HepG2 (cell line): ENCODE measurements around the gene DHX34. TPM values are rescaled to one million over a fixed set of nuclear protein-coding genes. Genes with fewer than 3 reads are reported as not detected.
A peak's percentile ranks its signal among the peaks of the same experiment; 100 is the strongest.

ENCODE experiments used
- ATAC-seq: fragments of 200-7000 bp; cut with Tn5 transposase; 3 replicates; pipeline ENCODE4 v1.9.1; 2020; ENCODE audit warnings: mild to moderate bottlenecking, moderate library complexity
- BruUV-seq: library from RNA; stranded (reverse); fragments of 400-500 nt; replicated peaks from 2 replicates; lab custom pipeline; 2021; lab: Mats Ljungman, UMichigan
- CTCF ChIA-PET: fragments of 300-600 bp; formaldehyde crosslinking; extraction: SDS; loops from one replicate; lab custom pipeline; 2021; ENCODE audit warnings: low total read pairs, inconsistent platforms, low intra/inter-chr PET ratio; lab: Yijun Ruan, JAX
- POLR2A ChIA-PET: fragments of 350-600 bp; sonication (Branson Sonifier 250); formaldehyde crosslinking; loops from one replicate; lab custom pipeline; 2020; ENCODE audit warnings: antibody characterized with exemption, inconsistent platforms; lab: Yijun Ruan, JAX
- DNase-seq: peaks from one replicate; pipeline ENCODE4 v3.0.0-alpha.2; 2015; ENCODE audit warnings: low spot score
- FAIRE-seq: peaks from 3 replicates; lab custom pipeline; 2011; peaks lifted over from hg19 to GRCh38; lab: Jason Lieb, UNC
- H2AFZ ChIP-seq: one replicate; pipeline ENCODE4 v1.6.1; 2011; ENCODE audit warnings: low read length, inconsistent platforms
- H3K27ac ChIP-seq: fragments of 300-600 bp; 3 replicates; pipeline ENCODE4 v1.8.0; 2011; ENCODE audit warnings: mixed run types, mild to moderate bottlenecking, mixed read lengths, low read length, inconsistent platforms; ENCODE audit not compliant: insufficient read depth; ENCODE audit errors: extremely low read length
- H3K27me3 ChIP-seq, 2 experiments: fragments of 200-600 bp in 1 of 2; 2 replicates in 1 of 2; 3 replicates in 1 of 2; pipeline versions ENCODE4 v1.6.0 to v1.8.0; 2011; ENCODE audit warnings: low read length in 2 of 2, mild to moderate bottlenecking in 2 of 2, moderate library complexity in 2 of 2, inconsistent platforms in 1 of 2; ENCODE audit not compliant: insufficient read depth in 2 of 2, control insufficient read depth in 1 of 2
- H3K36me3 ChIP-seq, 2 experiments: fragments of 200-600 bp in 1 of 2; replicated peaks in 1 of 2; 2 replicates in 1 of 2; 3 replicates in 1 of 2; pipeline versions ENCODE4 v1.5.1 to v1.8.0; 2011; ENCODE audit warnings: low read length in 2 of 2, inconsistent platforms in 1 of 2; ENCODE audit not compliant: insufficient read depth in 2 of 2, control insufficient read depth in 1 of 2
- H3K4me1 ChIP-seq: 2 replicates; pipeline ENCODE4 v1.5.1; 2012; ENCODE audit warnings: low read length, inconsistent platforms; ENCODE audit not compliant: insufficient read depth
- H3K4me2 ChIP-seq: 2 replicates; pipeline ENCODE4 v1.6.0; 2011; ENCODE audit warnings: low read depth, low read length, inconsistent platforms
- H3K4me3 ChIP-seq, 3 experiments: fragments of 200-600 bp in 1 of 3; sonication (generic), shearing (Covaris generic) in 1 of 3; replicated peaks in 1 of 3; 2 replicates each; pipeline ENCODE4 v1.5.1; 2011 to 2016; ENCODE audit warnings: low read length in 3 of 3, inconsistent platforms in 2 of 3, low read depth in 2 of 3, mild to moderate bottlenecking in 2 of 3, control low read depth in 1 of 3, mixed read lengths in 1 of 3; ENCODE audit not compliant: insufficient read depth in 1 of 3
- H3K79me2 ChIP-seq: one replicate; pipeline ENCODE4 v1.6.1; 2011; ENCODE audit warnings: low read length, inconsistent platforms; ENCODE audit not compliant: insufficient read depth
- H3K9ac ChIP-seq: 2 replicates; pipeline ENCODE4 v1.6.0; 2011; ENCODE audit warnings: mild to moderate bottlenecking, low read depth, low read length, inconsistent platforms; ENCODE audit not compliant: insufficient read depth
- H3K9me3 ChIP-seq: 2 replicates; pipeline ENCODE4 v1.5.1; 2012; ENCODE audit warnings: mild to moderate bottlenecking, low read length
- H4K20me1 ChIP-seq: 2 replicates; pipeline ENCODE4 v1.6.0; 2011; ENCODE audit warnings: inconsistent platforms, mild to moderate bottlenecking, low read length, moderate library complexity; ENCODE audit not compliant: insufficient read depth
- ARID4A ChIP-seq: sonication (generic); formaldehyde crosslinking; IDR thresholded peaks from 2 replicates; pipeline ENCODE4 v1.5.0; 2020; ENCODE audit warnings: mild to moderate bottlenecking, missing genetic modification reagents, borderline replicate concordance
- ELF3 ChIP-seq: IDR thresholded peaks from 2 replicates; pipeline ENCODE4 v1.6.1; 2016; ENCODE audit warnings: missing genetic modification reagents, missing compliant biosample characterization
- FOSL2 ChIP-seq: sonication (generic); formaldehyde crosslinking; IDR thresholded peaks from 2 replicates; pipeline ENCODE4 v1.4.0; 2020; ENCODE audit warnings: missing genetic modification reagents
- FOXA1 ChIP-seq, 2 experiments: fragments of 450-650 bp in 1 of 2; sonication (generic) in 1 of 2; formaldehyde crosslinking in 1 of 2; IDR thresholded peaks; 2 replicates each; pipeline versions ENCODE4 v1.4.0 to v1.6.1; 2016 to 2020; ENCODE audit warnings: missing genetic modification reagents in 1 of 2
- FOXJ3 ChIP-seq: sonication (generic); formaldehyde crosslinking; IDR thresholded peaks from 2 replicates; pipeline ENCODE4 v1.4.0; 2020; ENCODE audit warnings: missing genetic modification reagents, mild to moderate bottlenecking, borderline replicate concordance
- GABPA ChIP-seq, 2 experiments: IDR thresholded peaks; 2 replicates each; pipeline ENCODE4 v1.6.1; 2011 to 2016; ENCODE audit warnings: low read depth in 2 of 2, low read length in 1 of 2, missing biosample characterization in 1 of 2, missing genetic modification characterization in 1 of 2
- GABPB1 ChIP-seq: IDR thresholded peaks from 2 replicates; pipeline ENCODE4 v1.6.1; 2016; ENCODE audit warnings: mild to moderate bottlenecking, missing genetic modification reagents, moderate library complexity, missing compliant biosample characterization
- RXRB ChIP-seq: IDR thresholded peaks from 2 replicates; pipeline ENCODE4 v1.6.1; 2016; ENCODE audit warnings: borderline replicate concordance, missing genetic modification reagents, missing compliant biosample characterization
- SOX6 ChIP-seq, 2 experiments: fragments of 450-650 bp in 1 of 2; sonication (generic) in 1 of 2; formaldehyde crosslinking in 1 of 2; IDR thresholded peaks; 2 replicates each; pipeline versions ENCODE4 v1.4.0 to v1.6.1; 2017 to 2020; ENCODE audit warnings: antibody characterized with exemption in 1 of 2, mild to moderate bottlenecking in 1 of 2, missing genetic modification reagents in 1 of 2
- TEAD3 ChIP-seq: optimal IDR thresholded peaks from 2 replicates; pipeline ENCODE3; 2016; ENCODE audit warnings: borderline replicate concordance
- U2AF2 ChIP-seq: fragments of 200-400 bp; formaldehyde crosslinking; IDR thresholded peaks from 2 replicates; pipeline ENCODE4 v1.6.1; 2017; ENCODE audit warnings: low read depth, mild to moderate bottlenecking, low read length
- YY1 ChIP-seq: IDR thresholded peaks from 2 replicates; pipeline ENCODE4 v1.6.1; 2011; ENCODE audit warnings: low read length, low read depth, moderate library complexity, mild to moderate bottlenecking; ENCODE audit not compliant: insufficient read depth, insufficient replicate concordance
- ZNF12 ChIP-seq: sonication (generic); formaldehyde crosslinking; IDR thresholded peaks from 2 replicates; pipeline ENCODE4 v1.5.0; 2020; ENCODE audit warnings: missing genetic modification reagents
- ZNF121 ChIP-seq: sonication (generic); formaldehyde crosslinking; IDR thresholded peaks from 2 replicates; pipeline ENCODE4 v1.5.0; 2020; ENCODE audit warnings: mild to moderate bottlenecking, missing genetic modification reagents
- WGBS: methylation state at CpG from one replicate; pipeline ENCODE4 v1.1.6; 2017; ENCODE audit warnings: low lambda C conversion rate; 5-methylcytosine and 5-hydroxymethylcytosine counted together
- in situ Hi-C: cut with HindIII; loops from 2 replicates; pipeline ENCODE4 v1.10.0; 2017; ENCODE audit warnings: low pct_unique_long_range_greater_than_20kb; ENCODE audit not compliant: extremely low pct_ligation_motif_present
- intact Hi-C: fragments of 100-400 bp; cut with micrococcal nuclease; formaldehyde crosslinking; loops from one replicate; pipeline ENCODE4 v1.10.0; 2022; ENCODE audit not compliant: unreplicated experiment
- polyA plus RNA-seq, 8 experiments: library from polyadenylated mRNA; depleted of rRNA in 3 of 8; stranded (reverse) in 7 of 8; unstranded in 1 of 8; fragments of >200 nt; fragmentation: Illumina TruSeq in 4 of 8; extraction: Trizol in 4 of 8; gene quantifications; 2 replicates each; pipeline versions ENCODE4 v1.2.1 to v1.2.3, GENCODE V29; 2011 to 2016; ENCODE audit warnings: low read depth in 4 of 8, missing spikeins in 1 of 8, mixed read lengths in 1 of 8; ENCODE audit not compliant: insufficient read depth in 1 of 8
- total RNA-seq, 5 experiments: library from RNA; depleted of rRNA; stranded (reverse); fragments of >200 nt; fragmentation: Illumina TruSeq; extraction: Trizol; gene quantifications; 2 replicates each; pipeline ENCODE4 v1.2.3, GENCODE V29; 2016; ENCODE audit warnings: low read depth in 1 of 5

DHX34 gene
- total and polyA plus RNA-seq, 2 of the 13 experiments (the other 11 are each of a cell fraction or from before 2014, with no cell fraction given), result 9.2 to 12.0 TPM

- TF ChIP-seq ZNF121 (CRISPR knock-in tag) (peak; percentile 80; the same call in 1 of the 2 replicates), FOXJ3 (CRISPR knock-in tag) (no peak)
- intact Hi-C loops, result no loop called here
- WGBS, result 60% methylated on average over 2 of the region's 2 CpGs
- Histone ChIP-seq H4K20me1 (no peaks in the 10 kb centered on the region), H3K27me3 (0 out of 5 replicates have a peak, but pooled peaks cover 0 to 1% of the 10 kb centered on the region in 2 experiments), H3K36me3 (no peaks in the 10 kb centered on the region), H3K79me2 (no peaks in the 10 kb centered on the region), H3K27ac (no peak overlapping the region), H3K4me1 (peaks cover 62% of the 10 kb centered on the region), H2AFZ (no peak overlapping the region), H3K9ac (no peak overlapping the region), H3K4me3 (no peak overlapping the region), H3K4me2 (peak overlapping the region; percentile 73; the same call in 1 of the 2 replicates), H3K9me3 (no peaks in the 10 kb centered on the region)
- no peak for ATAC-seq
- ChIA-PET CTCF (no interaction called here), POLR2A (interaction anchor here (1.0 kb wide), 1 partner anchor 38 kb away, joined by 5 read pairs; the partner anchor contains the start of gene DHX34)
- in situ Hi-C loops, result no loop called here
- BruUV-seq, result no TSS peak
- FAIRE-seq, result no peak
- no peak for DNase-seq
These were observed 38.8 kb upstream of the DHX34 start for GRCh38 chr19:47310323-47310722.

GRCh38 chr19:47310819-47311218 is 38.3 kb upstream of the DHX34 start:
- ChIA-PET POLR2A (interaction anchor here (1.0 kb wide), 1 partner anchor 38 kb away, joined by 5 read pairs; the partner anchor contains the start of gene DHX34), CTCF (no interaction called here)
- Histone ChIP-seq H3K9me3 (no peaks in the 10 kb centered on the region), H3K4me1 (peaks cover 62% of the 10 kb centered on the region), H3K4me3 (no peak overlapping the region), H3K27ac (no peak overlapping the region), H3K4me2 (peak overlapping the region; percentile 13; the same call in 1 of the 2 replicates), H4K20me1 (no peaks in the 10 kb centered on the region), H3K27me3 (0 out of 5 replicates have a peak, but pooled peaks cover 0 to 1% of the 10 kb centered on the region in 2 experiments), H3K9ac (no peak overlapping the region), H3K79me2 (no peaks in the 10 kb centered on the region), H2AFZ (no peak overlapping the region), H3K36me3 (no peaks in the 10 kb centered on the region)
- BruUV-seq, result no TSS peak
- in situ Hi-C loops (no loop called here), intact Hi-C loops (no loop called here)
- FAIRE-seq (no peak), ATAC-seq (no peak), DNase-seq (peak; percentile 36)
- WGBS, result 1% methylated on average over 3 of the region's 5 CpGs
- TF ChIP-seq YY1 (no peak), FOXA1 (IDR thresholded peaks at IDR 0.05) (no peak), FOXA1 (CRISPR knock-in tag; IDR thresholded peaks at IDR 0.05) (no peak; the same call in 1 of the 2 replicates), TEAD3 (CRISPR knock-in tag) (peak; percentile 75), ELF3 (peak; percentile 61), FOSL2 (peak; percentile 70; the same call in 1 of the 2 replicates), ARID4A (CRISPR knock-in tag) (peak; percentile 25; the same call in 1 of the 2 replicates), RXRB (CRISPR knock-in tag) (peak; percentile 37; the same call in 1 of the 2 replicates), U2AF2 (no peak), SOX6 (IDR thresholded peaks at IDR 0.05) (no peak), SOX6 (CRISPR knock-in tag; IDR thresholded peaks at IDR 0.05) (peak; percentile 39; the same call in 1 of the 2 replicates), GABPA (IDR thresholded peaks at IDR 0.05; ENCODE audit: low read depth, low read length) (no peak), GABPA (CRISPR knock-in tag; IDR thresholded peaks at IDR 0.05; ENCODE audit: low read depth) (peak; percentile 59), GABPB1 (CRISPR knock-in tag) (peak; percentile 77), ZNF12 (peak; percentile 36; the same call in 1 of the 2 replicates)
